Osteoblast (primary cell): ENCODE results near the gene MED25. TPM values are rescaled to one million over a fixed set of nuclear protein-coding genes. Genes with fewer than 3 reads are reported as not detected.
A peak's percentile ranks its signal among the peaks of the same experiment; 100 is the strongest.

Experiments
- DNase-seq: peaks from one replicate; pipeline ENCODE4 v3.0.0; 2011; ENCODE audit warnings: low spot score, mixed read lengths; ENCODE audit not compliant: insufficient read length; ENCODE audit errors: missing footprints
- H2AFZ ChIP-seq: 2 replicates; pipeline ENCODE4 v1.6.0; 2011; ENCODE audit warnings: mild to moderate bottlenecking, low read length
- H3K27ac ChIP-seq: 2 replicates; pipeline ENCODE4 v1.5.1; 2011; ENCODE audit warnings: mild to moderate bottlenecking, low read depth, low read length, moderate library complexity
- H3K27me3 ChIP-seq: 2 replicates; pipeline ENCODE4 v1.6.0; 2012; ENCODE audit warnings: mild to moderate bottlenecking, control low read depth, inconsistent platforms, low read length, moderate library complexity; ENCODE audit not compliant: insufficient read depth
- H3K36me3 ChIP-seq: 2 replicates; pipeline ENCODE4 v1.5.1; 2011; ENCODE audit warnings: mild to moderate bottlenecking, low read length, control low read depth, moderate library complexity; ENCODE audit not compliant: insufficient read depth
- H3K4me1 ChIP-seq: 2 replicates; pipeline ENCODE4 v1.5.1; 2011; ENCODE audit warnings: mild to moderate bottlenecking, low read length, control low read depth, moderate library complexity; ENCODE audit not compliant: insufficient read depth
- H3K4me2 ChIP-seq: 2 replicates; pipeline ENCODE4 v1.6.0; 2011; ENCODE audit warnings: mild to moderate bottlenecking, low read length; ENCODE audit not compliant: insufficient read depth
- H3K4me3 ChIP-seq: fragments of 200-600 bp; sonication (generic); 3 replicates; pipeline ENCODE4 v1.5.1; 2012; ENCODE audit warnings: mild to moderate bottlenecking, low read length, inconsistent platforms; ENCODE audit not compliant: insufficient read depth
- H3K79me2 ChIP-seq: 2 replicates; pipeline ENCODE4 v1.6.0; 2012; ENCODE audit warnings: mild to moderate bottlenecking, low read length, control low read depth, inconsistent platforms; ENCODE audit not compliant: insufficient read depth
- H3K9me3 ChIP-seq: 2 replicates; pipeline ENCODE4 v1.5.1; 2011; ENCODE audit warnings: low read depth, low read length, control low read depth
- H4K20me1 ChIP-seq: 2 replicates; pipeline ENCODE4 v1.6.0; 2012; ENCODE audit warnings: mild to moderate bottlenecking, low read length, control low read depth; ENCODE audit not compliant: insufficient read depth
- total RNA-seq: library from RNA; depleted of rRNA; stranded (reverse); fragments of >200 nt; gene quantifications from 2 replicates; pipeline ENCODE4 v1.2.3, GENCODE V29; 2012
- TF ChIP-seq, protein P1 (sequence below): IDR thresholded peaks from 2 replicates; pipeline ENCODE4 v1.5.1; 2011; ENCODE audit warnings: mild to moderate bottlenecking, low read depth, low read length, moderate library complexity; ENCODE audit errors: extremely low read depth

MED25 gene
- total RNA-seq, 1 donor: 19.5 TPM

DNA sequence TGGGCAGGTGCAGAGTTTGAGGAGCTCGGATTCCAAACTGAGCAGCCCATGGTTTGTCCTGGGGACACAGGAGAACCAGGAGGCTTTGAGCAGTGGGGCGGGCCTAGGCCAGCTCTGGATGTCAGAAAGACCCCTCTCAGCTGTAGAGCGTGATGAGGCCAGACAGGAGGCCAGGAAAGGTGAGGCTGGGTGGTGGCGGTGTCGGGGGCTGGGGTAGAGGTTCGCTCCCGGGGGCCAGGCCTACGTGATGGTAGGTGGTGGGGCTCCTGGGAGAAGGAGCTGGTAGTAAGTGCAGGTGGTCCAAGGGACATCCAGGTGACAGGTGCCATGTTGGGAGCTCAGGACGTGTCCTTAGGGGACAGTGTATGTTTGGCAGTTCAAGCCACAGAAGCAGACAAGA, 19.3 kb downstream of the MED25 start:
- H3K4me2 ChIP-seq: no peak overlapping the region
- no peaks in the 10 kb centered on the region for H3K9me3 ChIP-seq
- no peak for DNase-seq
- no peak overlapping the region for H2AFZ ChIP-seq
- H3K79me2 ChIP-seq: no peaks in the 10 kb centered on the region
- no peaks in the 10 kb centered on the region for H4K20me1 ChIP-seq
- H3K27ac ChIP-seq: no peak overlapping the region
- no peaks in the 10 kb centered on the region for H3K27me3 ChIP-seq
- TF ChIP-seq, protein P1, sequence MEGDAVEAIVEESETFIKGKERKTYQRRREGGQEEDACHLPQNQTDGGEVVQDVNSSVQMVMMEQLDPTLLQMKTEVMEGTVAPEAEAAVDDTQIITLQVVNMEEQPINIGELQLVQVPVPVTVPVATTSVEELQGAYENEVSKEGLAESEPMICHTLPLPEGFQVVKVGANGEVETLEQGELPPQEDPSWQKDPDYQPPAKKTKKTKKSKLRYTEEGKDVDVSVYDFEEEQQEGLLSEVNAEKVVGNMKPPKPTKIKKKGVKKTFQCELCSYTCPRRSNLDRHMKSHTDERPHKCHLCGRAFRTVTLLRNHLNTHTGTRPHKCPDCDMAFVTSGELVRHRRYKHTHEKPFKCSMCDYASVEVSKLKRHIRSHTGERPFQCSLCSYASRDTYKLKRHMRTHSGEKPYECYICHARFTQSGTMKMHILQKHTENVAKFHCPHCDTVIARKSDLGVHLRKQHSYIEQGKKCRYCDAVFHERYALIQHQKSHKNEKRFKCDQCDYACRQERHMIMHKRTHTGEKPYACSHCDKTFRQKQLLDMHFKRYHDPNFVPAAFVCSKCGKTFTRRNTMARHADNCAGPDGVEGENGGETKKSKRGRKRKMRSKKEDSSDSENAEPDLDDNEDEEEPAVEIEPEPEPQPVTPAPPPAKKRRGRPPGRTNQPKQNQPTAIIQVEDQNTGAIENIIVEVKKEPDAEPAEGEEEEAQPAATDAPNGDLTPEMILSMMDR: no peak
- H3K36me3 ChIP-seq: peaks cover 54% of the 10 kb centered on the region
- peaks cover 5% of the 10 kb centered on the region for H3K4me1 ChIP-seq
- H3K4me3 ChIP-seq: no peak overlapping the region

DNA sequence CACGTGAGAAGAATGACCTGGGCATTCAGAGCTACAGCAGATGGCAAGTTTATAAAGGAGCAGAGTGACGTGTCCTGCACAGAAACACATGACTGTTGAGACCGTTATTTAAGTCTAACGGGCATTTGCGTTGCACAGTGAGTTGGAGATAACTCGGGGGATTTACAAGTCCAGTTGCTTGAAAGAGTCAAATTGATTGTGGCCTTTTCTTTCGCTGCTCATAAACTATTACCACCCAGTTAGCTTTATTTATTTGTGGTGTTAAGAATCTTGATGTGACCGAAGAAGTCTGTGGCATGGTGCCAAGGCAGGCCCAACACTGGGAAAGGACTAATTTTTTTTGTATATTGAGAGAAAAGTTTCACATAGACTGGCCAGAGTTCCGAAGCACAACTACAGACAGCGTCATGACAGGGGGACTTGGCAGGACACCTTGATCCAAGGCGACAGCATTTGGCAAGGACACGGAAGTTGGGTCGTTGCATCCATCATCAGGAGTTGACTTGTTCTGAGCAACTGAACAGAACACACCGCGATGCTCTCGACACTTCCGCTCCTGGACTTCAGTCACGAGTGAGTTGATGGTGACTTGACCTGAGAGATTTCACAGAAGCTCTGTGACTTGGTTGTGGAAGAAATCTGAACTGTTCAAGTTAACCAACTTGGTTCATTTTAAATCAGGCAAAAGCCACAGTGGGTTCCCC, 20.9 kb downstream of the MED25 start:
- Histone ChIP-seq H3K4me3 (no peak overlapping the region), H3K9me3 (no peaks in the 10 kb centered on the region), H3K79me2 (no peaks in the 10 kb centered on the region), H3K27me3 (no peaks in the 10 kb centered on the region), H4K20me1 (no peaks in the 10 kb centered on the region), H2AFZ (no peak overlapping the region), H3K4me2 (no peak overlapping the region), H3K4me1 (no peaks in the 10 kb centered on the region), H3K36me3 (peaks cover 42% of the 10 kb centered on the region), H3K27ac (no peak overlapping the region)
- peak; percentile 58 for DNase-seq
- TF ChIP-seq, protein P1: no peak

DNA sequence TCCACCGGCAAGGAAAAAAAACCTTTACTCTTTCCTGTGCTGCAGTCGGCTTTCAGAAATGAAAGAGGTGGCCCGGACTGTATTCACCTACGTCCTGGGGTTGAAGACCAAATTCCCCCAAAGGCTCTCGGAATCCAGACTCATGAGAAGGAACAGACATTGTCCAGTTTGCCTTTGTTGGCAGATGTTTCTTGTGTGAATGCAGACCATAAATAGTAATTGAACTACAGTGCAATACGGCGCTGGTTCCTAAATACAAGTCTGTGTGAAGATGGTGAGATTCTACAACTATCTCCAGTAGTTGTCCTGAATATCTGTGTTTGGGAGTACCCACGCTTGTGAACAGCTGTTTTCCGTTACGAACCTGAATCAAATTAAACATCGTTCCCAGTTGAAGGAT, 21.6 kb downstream of the MED25 start:
- Histone ChIP-seq H3K79me2 (no peaks in the 10 kb centered on the region), H2AFZ (no peak overlapping the region), H3K4me3 (no peak overlapping the region), H3K4me1 (no peaks in the 10 kb centered on the region), H3K4me2 (no peak overlapping the region), H3K9me3 (no peaks in the 10 kb centered on the region), H3K27ac (no peak overlapping the region), H3K36me3 (peaks cover 42% of the 10 kb centered on the region), H3K27me3 (no peaks in the 10 kb centered on the region), H4K20me1 (no peaks in the 10 kb centered on the region)
- DNase-seq: peak; percentile 34
- TF ChIP-seq, protein P1: no peak

DNA sequence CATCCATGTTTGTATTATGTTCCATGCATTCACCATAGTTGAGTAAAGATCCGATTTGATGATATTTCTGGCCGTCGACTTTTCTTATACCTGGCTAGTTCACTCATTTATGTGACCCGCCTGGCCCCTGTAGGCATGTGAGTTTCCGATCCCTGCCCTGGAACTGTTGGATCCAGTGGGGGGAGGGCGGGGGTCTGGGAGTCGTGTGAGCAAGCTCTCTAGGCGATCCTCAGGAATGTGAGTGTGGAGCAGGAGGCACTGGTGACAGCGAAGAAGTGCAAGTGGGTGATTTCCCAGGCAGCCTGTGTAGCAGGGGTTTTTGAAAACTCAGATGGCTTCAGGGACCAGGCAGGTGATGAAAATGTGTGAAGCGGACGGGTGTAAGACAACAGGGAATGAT, 22.2 kb downstream of the MED25 start:
- H2AFZ ChIP-seq: no peak overlapping the region
- H3K27me3 ChIP-seq: no peaks in the 10 kb centered on the region
- H4K20me1 ChIP-seq: no peaks in the 10 kb centered on the region
- no peak overlapping the region for H3K4me2 ChIP-seq
- no peak overlapping the region for H3K27ac ChIP-seq
- no peaks in the 10 kb centered on the region for H3K9me3 ChIP-seq
- peak; percentile 30 for DNase-seq
- H3K36me3 ChIP-seq: peaks cover 42% of the 10 kb centered on the region
- H3K79me2 ChIP-seq: no peaks in the 10 kb centered on the region
- TF ChIP-seq, protein P1: no peak
- no peak overlapping the region for H3K4me3 ChIP-seq
- no peaks in the 10 kb centered on the region for H3K4me1 ChIP-seq
